GM19467 (cell line): ENCODE data around the gene PREX1.
"Not testable (repeated sequence)": the region's sequence is repeated elsewhere in the genome, so short reads cannot be mapped to it uniquely, and the experiment has no call there.

ENCODE experiments used
- ATAC-seq: cut with Tn5 transposase; IDR thresholded peaks from one replicate; pipeline ENCODE4 v1.9.1; 2021; ENCODE audit warnings: mild to moderate bottlenecking, moderate library complexity; ENCODE audit not compliant: unreplicated experiment

Gene PREX1

GRCh38 chr20:48826883-48827771 is 672 bp downstream of the PREX1 start:
- no peak for ATAC-seq

DNA sequence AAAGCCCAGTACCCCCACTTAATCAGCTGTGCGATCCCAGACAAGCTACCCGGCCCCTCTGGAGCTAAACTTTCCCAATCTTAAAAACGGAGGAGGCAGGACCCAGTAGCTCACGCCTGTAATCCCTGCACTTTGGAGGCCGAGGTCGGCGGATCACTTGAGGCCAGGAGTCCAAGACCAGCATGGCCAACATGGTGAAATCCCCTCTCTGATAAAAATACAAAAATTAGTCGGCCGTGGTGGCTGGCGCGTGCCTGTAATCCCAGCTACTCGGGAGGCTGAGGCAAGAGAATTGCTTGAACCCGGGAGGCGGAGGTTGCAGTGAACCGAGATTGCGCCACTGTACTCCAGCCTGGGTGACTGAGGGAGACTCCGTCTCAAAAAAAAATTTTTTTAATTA is 1.3 kb downstream of the PREX1 start:
- ATAC-seq: not testable (repeated sequence)

DNA sequence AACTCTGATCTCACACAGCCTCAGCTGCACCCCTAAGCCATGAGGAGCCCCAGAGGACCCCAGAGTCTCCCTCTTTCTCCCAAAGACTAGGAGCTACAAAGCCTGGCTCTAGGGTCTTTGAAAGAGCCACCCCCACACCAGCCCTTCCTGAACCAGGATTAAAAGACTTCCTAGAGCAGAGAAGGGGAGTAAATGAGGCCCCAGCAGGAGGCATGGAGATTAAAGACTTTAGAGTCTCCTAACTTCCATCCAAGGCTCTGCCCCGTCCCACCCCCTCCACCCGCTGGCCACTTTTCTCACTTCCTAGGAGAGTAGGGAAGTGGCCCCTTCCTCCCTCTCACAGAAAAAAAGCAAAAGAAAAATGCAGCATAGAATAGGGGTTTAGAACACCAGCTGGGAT is 1.7 kb downstream of the PREX1 start:
- no peak for ATAC-seq

- ATAC-seq: no peak
These were observed 2.3 kb downstream of the PREX1 start for GRCh38 chr20:48825566-48825920.

GRCh38 chr20:48824830-48825565 is 2.8 kb downstream of the PREX1 start:
- no peak for ATAC-seq

DNA sequence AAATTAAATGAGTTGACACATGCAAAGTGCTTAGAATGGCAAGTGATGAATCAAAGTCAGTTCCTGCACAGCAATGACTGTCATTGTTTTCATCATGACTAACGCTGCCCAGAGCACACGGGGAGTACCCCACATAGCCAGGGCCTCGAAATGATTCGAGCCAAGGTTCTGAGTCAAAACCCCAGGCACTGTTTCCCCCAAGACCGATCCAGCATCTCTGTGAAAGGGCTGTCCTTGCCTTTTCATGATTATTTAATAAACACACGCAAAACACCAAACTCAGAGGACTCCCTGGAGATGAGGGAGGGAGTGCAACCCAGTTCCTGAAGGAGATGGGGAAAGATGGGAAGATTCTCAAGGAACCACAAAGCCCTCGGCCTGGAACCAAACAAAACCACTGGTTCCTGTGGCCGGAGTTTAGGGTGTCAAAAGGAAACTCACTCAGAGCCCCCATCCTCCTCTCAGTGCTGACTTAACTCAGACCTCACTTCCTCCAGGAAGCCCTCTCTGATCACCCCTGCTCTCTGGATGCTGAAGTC is 3.8 kb downstream of the PREX1 start:
- no peak for ATAC-seq

DNA sequence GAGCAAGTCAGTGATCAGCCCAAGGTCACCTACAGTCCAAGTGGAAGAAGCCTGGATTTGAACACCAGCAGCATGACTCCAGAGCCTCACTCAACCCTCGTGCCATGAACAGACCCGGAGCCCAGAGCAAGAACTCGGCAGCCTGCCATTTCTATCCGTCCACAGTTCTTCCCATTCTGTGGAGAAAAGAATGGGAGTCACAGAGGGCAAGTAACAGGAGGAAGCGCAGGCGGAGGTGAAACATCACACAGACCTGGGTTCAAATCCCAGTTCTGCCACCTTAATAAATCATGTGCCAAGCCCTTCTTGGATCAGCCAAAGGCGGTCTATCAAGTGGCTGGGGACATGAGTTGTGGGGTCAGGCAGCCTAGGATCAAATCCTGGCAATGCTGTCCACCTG is 4.3 kb downstream of the PREX1 start:
- no peak for ATAC-seq

DNA sequence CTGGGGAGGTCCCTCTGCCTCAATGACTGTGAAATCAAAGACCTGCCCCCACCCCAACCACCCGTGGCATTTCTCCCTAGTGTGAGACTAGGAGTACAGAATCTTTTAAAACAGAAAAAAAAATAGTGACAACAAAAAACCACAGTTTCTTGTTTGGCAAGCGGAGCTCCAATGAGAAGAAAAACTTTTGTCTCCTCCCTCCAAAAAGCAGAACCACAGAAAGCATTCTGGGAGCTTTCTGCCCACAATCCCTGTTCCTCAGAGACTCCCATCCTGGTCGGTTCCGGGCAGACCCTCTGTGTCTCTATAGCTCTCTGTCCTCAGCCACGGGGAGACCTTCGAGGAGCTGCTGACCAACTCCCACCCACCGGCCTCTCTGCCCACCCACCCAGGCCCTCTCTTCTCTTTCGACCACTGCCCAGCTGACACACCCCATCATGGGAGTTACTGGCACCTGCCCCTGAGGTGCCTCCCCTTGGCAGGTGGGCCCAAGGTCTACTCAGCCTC is 4.9 kb downstream of the PREX1 start:
- no peak for ATAC-seq

- ATAC-seq: no peak
These were observed 5.6 kb downstream of the PREX1 start for GRCh38 chr20:48822178-48822577.

- ATAC-seq: no peak
These were observed 6.4 kb downstream of the PREX1 start for GRCh38 chr20:48821261-48821920.

DNA sequence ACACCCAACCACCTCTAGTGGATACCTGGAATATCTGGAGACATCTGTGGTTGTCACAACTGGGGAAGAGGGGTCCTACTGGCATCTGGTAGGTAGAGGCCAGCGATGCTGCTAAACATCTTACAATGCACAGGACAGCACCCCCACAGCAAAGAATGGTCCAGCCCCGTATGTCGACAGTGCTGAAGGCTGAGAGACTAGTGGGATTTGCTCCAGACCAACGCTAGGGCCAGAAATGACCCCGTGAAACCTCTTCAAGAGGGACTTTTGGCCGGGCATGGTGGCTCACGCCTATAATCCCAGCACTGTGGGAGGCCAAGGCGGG is 7.2 kb downstream of the PREX1 start:
- ATAC-seq: no peak

DNA sequence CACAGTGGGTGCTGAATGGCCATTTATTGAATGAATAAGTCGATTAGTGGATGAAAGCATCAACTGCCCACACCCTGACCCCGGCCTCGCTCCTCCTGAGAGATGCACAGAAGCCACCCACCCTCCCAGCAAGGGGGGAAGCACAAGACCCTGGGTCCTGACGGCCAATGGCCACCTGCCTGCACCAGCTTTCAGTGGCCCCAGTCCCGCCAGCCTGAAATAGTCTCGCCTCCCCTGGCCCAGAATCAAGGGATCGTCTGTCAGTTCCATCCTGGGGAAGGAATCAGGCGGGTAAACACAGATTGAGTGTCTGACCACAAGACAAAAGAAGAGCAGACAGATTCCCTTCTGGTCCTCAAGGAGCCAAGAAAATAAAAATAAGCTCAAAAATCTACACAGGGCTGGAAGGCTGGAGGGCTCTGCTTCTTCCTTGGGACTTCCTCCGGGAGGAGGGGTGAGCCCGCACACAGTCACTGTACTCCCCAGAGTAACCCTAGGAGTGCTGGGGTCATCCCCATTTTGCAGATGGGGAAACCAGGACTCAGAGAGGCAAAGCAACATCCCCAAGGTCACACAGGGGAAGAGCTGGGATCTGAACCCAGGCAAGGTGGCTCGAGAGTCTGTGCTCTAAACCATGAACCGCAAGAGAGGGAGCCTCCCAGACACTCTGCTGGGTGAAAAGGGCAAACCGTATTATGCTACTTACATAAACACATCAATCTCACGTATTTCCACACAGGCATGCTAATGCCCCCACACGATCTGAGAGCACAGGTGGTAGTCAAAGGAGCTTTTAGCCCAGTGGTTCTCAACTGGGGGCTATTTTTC is 7.8 kb downstream of the PREX1 start:
- ATAC-seq: no peak

- ATAC-seq: no peak
These were observed 8.7 kb downstream of the PREX1 start for GRCh38 chr20:48819089-48819488.

- ATAC-seq: no peak
These were observed 9.3 kb downstream of the PREX1 start for GRCh38 chr20:48818481-48818987.

DNA sequence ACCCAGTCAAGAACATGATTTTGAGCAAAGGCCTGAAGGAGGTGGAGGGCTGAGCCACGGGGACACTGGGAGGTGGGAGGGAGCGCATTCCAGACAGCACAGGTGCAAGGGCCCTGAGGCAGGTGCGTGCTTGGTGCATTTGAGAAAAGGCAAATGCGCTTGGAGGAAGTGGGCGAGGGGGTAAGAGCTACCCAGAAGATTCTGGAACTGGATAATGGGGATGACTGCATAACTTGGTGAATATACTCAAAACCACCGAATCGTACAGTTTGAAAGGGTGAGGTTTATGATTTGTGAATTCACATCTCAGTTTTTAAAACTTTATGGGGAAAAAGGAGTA is 9.8 kb downstream of the PREX1 start:
- no peak for ATAC-seq

GRCh38 chr20:48817367-48818030 is 10.3 kb downstream of the PREX1 start:
- ATAC-seq: no peak

DNA sequence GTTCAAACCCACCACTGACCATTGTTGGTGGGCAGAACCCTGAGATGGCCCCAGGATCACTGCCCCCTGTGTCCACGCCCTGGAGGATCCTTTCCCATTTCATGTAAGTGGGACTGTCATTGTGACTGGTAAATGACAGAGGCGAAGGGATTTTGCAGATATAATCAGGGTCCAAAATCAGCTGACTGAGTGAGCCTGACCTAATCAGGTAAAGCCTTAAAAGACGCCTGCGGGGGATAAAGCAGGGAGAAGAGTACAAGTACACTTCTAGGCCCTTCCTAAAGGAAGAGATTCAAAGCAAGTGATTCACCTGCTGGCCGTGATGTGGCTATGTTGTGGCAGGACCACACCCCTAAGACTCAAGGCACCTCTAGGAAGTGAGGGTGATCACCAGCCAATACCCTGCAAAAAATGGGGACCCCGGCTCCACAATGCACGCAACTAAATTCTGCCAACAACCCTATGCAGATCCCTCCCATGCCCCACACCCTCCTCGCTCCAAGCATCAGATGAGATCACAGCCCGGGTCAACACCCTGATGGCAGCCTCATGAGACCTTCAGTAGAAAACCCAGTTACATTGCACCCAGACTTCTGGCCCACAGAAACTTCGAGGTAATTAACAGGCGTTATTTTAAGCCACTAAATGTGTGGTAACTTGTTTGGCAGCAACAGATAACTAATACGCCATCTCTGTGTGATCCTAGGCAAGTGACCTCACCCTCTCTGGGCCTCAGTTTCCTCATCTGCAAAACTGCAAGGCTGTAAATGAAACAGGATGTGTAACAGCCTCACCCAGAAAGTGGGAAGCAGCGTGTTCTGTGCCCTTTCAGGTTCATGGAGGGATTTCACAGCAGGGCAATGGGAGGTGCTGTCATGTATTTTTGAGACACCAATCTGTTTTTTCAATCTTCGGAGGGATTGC is 11.3 kb downstream of the PREX1 start:
- no peak for ATAC-seq

DNA sequence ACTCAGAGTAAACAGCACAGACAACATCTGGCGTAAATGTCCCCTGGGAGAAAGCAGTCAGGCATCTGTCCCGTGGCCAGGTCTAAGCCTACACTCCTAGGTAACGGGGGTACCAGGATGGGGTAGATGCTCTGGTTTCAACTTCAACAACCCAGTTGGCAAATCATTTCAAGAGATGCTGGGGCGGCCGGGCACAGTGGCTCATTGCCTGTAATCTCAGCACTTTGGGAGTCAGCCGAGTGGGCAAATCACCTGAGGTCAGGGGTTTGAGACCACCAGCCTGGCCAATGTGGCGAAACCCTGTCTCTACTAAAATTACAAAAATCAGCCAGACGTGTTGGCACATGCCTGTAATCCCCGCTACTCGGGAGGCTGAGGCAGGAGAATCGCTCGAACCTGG is 12.3 kb downstream of the PREX1 start:
- ATAC-seq: no peak

DNA sequence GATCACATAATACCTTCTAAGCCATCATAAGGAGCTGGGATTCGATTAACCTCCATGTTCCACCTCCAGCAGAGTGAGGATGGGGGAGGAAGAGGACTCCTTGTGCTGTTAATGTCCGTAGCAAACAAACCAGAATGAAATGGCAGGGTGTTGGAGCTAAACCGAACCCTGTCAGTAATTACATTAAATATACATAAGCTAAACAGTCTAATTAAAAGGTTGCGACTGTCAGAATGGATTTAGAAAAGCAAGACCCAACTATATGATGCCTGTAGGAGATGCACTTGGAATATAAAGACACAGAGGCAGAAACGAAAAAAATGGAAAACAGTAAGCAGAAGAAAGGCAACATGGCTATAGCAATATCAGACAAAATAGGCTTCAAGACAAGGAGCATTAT is 13.2 kb downstream of the PREX1 start:
- no peak for ATAC-seq
